Measurements from ENCODE around the gene TOR1AIP1.

The TOR1AIP1 gene

GRCh38 chr1:179871940-179872339 lies 10.1 kb upstream of the TOR1AIP1 start:
- no peak for TF ChIP-seq CTCF (IDR thresholded peaks at IDR 0.05; ENCODE audit: low read depth, low read length, missing control alignments)
- DNase-seq (ENCODE audit: extremely low read depth, low read depth): no peak
- H3K4me3 ChIP-seq (replicated peaks; ENCODE audit: low read depth, low read length): no peak overlapping the region

DNA sequence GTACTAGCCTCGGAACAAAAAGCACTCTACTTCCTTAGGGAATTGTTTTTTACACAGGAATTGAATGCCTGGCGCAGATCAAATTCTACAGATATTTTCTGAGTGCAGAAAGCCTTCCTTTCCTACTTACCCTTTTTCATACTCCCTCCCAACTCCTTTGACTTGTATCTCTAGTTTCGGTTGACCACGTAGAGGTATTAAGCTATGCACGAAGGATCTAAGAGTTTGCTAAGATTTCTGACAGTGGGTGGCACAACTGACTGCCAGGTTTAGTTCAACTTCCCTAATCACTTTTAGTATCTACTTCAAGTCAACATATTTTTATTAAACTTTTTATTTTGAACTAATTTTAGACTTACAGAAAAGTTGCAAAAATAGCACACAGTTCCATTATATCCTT lies 9.5 kb upstream of the TOR1AIP1 start:
- no peak overlapping the region for H3K4me3 ChIP-seq (replicated peaks; ENCODE audit: low read depth, low read length)
- no peak for DNase-seq (ENCODE audit: extremely low read depth, low read depth)
- no peak for TF ChIP-seq CTCF (IDR thresholded peaks at IDR 0.05; ENCODE audit: low read depth, low read length, missing control alignments)

DNA sequence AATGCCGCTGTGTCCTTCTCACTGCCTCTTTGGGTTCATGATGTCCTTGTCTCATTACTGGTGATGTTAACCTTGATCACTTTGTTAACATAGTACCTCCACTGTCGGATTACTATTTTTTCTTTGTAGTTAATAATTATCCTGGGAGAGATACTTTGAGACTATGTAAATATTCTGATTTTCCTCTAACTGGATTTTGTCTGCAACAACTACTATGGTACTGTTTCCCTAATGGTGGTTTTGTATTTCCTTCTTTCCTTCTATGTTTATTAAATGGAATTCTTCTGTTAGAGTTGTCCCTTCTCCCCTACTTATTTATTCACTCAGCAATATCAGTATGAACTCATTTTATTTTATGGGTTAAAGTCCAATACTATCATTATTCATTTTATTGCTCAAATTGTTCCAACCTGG lies 8.6 kb upstream of the TOR1AIP1 start:
- no peak for DNase-seq (ENCODE audit: extremely low read depth, low read depth)
- H3K4me3 ChIP-seq (replicated peaks; ENCODE audit: low read depth, low read length): no peak overlapping the region

GRCh38 chr1:179875596-179876299 lies 6.3 kb upstream of the TOR1AIP1 start:
- DNase-seq (ENCODE audit: extremely low read depth, low read depth): no peak
- TF ChIP-seq CTCF (IDR thresholded peaks at IDR 0.05; ENCODE audit: low read depth, low read length, missing control alignments): no peak
- H3K4me3 ChIP-seq (replicated peaks; ENCODE audit: low read depth, low read length): peak overlapping the region; percentile 85

More for the DNA sequence above, 8.6 kb upstream of the TOR1AIP1 start:
- no peak for TF ChIP-seq CTCF (IDR thresholded peaks at IDR 0.05; ENCODE audit: low read depth, low read length, missing control alignments)

DNA sequence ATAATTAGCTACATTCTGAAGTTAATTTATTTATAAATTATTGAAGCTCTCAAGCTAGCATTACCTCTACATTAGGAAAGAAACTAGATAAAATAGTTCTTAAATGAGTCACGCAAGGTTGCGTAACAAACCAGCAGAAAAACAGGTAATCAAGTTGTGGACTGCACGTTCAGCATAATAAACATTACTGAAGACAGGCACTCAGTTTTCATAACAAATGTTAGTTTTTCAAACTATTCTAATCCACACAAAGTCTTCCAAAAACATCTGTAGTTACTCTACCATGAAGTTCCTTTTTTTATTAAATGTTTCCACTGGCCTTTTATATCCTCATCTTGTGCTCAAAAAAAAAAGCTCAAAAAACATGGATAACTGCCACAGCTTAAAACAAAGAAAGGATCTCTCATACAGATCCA lies 5.8 kb upstream of the TOR1AIP1 start:
- H3K4me3 ChIP-seq (replicated peaks; ENCODE audit: low read depth, low read length): peak overlapping the region; percentile 85
- DNase-seq (ENCODE audit: extremely low read depth, low read depth): no peak
- TF ChIP-seq CTCF (IDR thresholded peaks at IDR 0.05; ENCODE audit: low read depth, low read length, missing control alignments): no peak

DNA sequence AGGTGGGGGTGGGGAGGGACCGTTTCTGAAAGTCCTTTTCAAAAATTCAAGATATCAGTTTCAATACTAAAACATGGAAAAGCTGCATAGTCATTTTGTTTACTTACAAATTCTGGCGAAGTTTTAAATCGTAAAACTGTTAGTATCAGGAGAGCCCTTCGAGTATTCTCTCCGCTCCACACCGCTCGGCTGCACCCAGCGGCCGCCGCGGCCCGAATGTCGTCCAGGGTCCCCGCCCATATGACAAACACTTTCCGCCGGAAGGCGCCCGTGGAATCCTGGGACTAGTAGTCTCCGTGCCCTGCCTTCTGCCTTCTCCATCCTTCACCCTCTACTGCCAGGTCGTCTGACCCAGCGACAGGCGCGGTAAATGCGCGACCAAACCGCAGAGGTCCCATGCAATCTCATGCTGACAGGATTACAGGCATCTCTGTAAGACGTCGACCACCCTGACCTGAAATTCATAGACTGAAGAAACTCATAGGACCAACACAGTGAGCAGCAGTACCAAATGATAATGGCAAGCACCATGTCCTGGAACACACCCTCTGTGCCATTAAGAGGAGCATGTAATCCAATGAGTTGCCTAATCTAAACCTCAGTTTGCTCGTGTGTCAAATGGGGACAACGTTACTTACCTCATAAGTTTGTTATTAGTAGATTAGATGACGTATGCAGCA lies 4.4 kb upstream of the TOR1AIP1 start, which contains the start of gene TOR1AIP2:
Gene TOR1AIP2 (minus strand): TSS at position 218 of the 680 bp plus-strand sequence. CDS start 25,138 bp downstream, outside the sequence.
- peak within 1 kb of the TSS; percentile 85 for H3K4me3 ChIP-seq (replicated peaks; ENCODE audit: low read depth, low read length)
- TF ChIP-seq CTCF (IDR thresholded peaks at IDR 0.05; ENCODE audit: low read depth, low read length, missing control alignments): no peak
- DNase-seq (ENCODE audit: extremely low read depth, low read depth): peak; percentile 54

Data from HFF-Myc (cell line).